K562 (cell line): ENCODE results near the gene CTSO. TPM values are rescaled to one million over a fixed set of nuclear protein-coding genes. Genes with fewer than 3 reads are reported as not detected.

Source experiments
- ATF6 ChIP-seq: sonication (generic); formaldehyde crosslinking; IDR thresholded peaks from 2 replicates; pipeline ENCODE4 v1.4.0; 2020; ENCODE audit warnings: mild to moderate bottlenecking, missing genetic modification reagents
- FOXO4 ChIP-seq: fragments of 450-650 bp; formaldehyde crosslinking; IDR thresholded peaks from 2 replicates; pipeline ENCODE4 v1.4.0; 2020; ENCODE audit warnings: mild to moderate bottlenecking, moderate library complexity
- MAFG ChIP-seq: fragments of 450-650 bp; conservative IDR thresholded peaks from 2 replicates; pipeline ENCODE4 v1.6.1; 2016; ENCODE audit warnings: missing genetic modification characterization, missing compliant biosample characterization
- NBN ChIP-seq: fragments of 450-650 bp; IDR thresholded peaks from 2 replicates; pipeline ENCODE4 v1.6.1; 2016; ENCODE audit warnings: low read depth, mild to moderate bottlenecking
- NR2F6 ChIP-seq: fragments of 450-650 bp; formaldehyde crosslinking; IDR thresholded peaks from 2 replicates; pipeline ENCODE4 v1.4.0; 2020; ENCODE audit warnings: mild to moderate bottlenecking
- ZBTB49 ChIP-seq: sonication (generic); formaldehyde crosslinking; IDR thresholded peaks from 2 replicates; pipeline ENCODE4 v1.8.0; 2022; ENCODE audit warnings: missing genetic modification reagents, mild to moderate bottlenecking, borderline replicate concordance
- ZNF57 ChIP-seq: fragments of 450-650 bp; formaldehyde crosslinking; IDR thresholded peaks from 2 replicates; pipeline ENCODE4 v1.4.0; 2020; ENCODE audit warnings: mild to moderate bottlenecking, moderate library complexity
- polyA plus RNA-seq, 8 experiments: library from polyadenylated mRNA; depleted of rRNA in 4 of 8; stranded (reverse) in 5 of 8; unstranded in 3 of 8; fragments of >200 nt; fragmentation: Nextera tagmentation in 2 of 8; fragmentation: Illumina TruSeq in 1 of 8; extraction: Ambion mirVana in 2 of 8; extraction: Trizol in 1 of 8; gene quantifications; 2 replicates each; pipeline versions ENCODE4 v1.2.1 to v1.2.3, GENCODE V29; 2011 to 2014; ENCODE audit warnings: inconsistent platforms in 1 of 8, missing spikeins in 1 of 8
- total RNA-seq, 7 experiments: library from RNA; depleted of rRNA in 6 of 7; stranded (reverse); fragments of >200 nt in 6 of 7; fragmentation: Illumina TruSeq in 2 of 7; extraction: Trizol in 2 of 7; gene quantifications; 2 replicates each; pipeline versions ENCODE4 v1.2.1 to v1.2.3, GENCODE V29; 2011 to 2021; ENCODE audit warnings: low replicate concordance in 1 of 7
- TF ChIP-seq, protein P1 (sequence below): sonication (generic); formaldehyde crosslinking; IDR thresholded peaks from 2 replicates; pipeline ENCODE4 v1.8.0; 2023; ENCODE audit warnings: missing genetic modification reagents, mild to moderate bottlenecking, borderline replicate concordance
- TF ChIP-seq, protein P2 (sequence below): fragments of 150-350 bp; conservative IDR thresholded peaks from 2 replicates; pipeline ENCODE4 v1.6.1; 2014; ENCODE audit warnings: low read length

CTSO gene
- total and polyA plus RNA-seq, 9 of the 15 experiments (the other 6 are each of a cell fraction or from before 2014, with no cell fraction given) = 0.03 to 0.07 (median 0.04) TPM; not detected in 5

DNA sequence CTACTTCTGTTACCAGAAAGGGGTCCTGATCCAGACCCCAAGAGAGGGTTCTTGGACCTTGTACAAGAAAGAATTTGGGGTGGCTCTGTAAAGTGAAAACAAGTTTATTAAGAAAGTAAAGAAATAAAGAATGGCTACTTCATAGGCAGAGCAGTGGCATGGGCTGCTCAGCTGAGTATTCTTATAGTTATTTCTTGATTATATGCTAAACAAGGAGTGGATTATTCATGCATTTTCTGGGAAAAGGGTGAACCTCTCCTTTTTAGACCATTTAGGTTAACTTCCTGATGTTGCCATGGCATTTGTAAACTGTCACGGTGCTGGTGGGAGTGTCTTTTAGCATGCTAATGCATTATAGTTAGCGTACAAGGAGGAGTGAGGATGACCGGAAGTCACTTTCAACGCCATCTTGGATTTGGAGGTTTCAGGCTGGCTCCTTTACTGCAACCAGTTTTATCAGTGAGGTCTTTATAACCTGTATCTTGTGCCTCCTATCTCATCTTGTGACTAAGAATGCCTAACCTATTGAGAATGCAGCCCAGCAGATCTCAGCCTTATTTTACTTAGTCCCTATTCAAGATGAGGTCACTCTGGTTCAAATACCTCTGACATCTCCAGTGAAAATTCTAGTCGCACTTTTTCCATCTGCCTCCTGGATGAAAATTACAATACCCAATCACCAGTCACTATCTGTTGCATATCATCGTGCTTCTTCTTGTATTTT is 65.7 kb downstream of the CTSO start (continued):
- TF ChIP-seq, protein P1, sequence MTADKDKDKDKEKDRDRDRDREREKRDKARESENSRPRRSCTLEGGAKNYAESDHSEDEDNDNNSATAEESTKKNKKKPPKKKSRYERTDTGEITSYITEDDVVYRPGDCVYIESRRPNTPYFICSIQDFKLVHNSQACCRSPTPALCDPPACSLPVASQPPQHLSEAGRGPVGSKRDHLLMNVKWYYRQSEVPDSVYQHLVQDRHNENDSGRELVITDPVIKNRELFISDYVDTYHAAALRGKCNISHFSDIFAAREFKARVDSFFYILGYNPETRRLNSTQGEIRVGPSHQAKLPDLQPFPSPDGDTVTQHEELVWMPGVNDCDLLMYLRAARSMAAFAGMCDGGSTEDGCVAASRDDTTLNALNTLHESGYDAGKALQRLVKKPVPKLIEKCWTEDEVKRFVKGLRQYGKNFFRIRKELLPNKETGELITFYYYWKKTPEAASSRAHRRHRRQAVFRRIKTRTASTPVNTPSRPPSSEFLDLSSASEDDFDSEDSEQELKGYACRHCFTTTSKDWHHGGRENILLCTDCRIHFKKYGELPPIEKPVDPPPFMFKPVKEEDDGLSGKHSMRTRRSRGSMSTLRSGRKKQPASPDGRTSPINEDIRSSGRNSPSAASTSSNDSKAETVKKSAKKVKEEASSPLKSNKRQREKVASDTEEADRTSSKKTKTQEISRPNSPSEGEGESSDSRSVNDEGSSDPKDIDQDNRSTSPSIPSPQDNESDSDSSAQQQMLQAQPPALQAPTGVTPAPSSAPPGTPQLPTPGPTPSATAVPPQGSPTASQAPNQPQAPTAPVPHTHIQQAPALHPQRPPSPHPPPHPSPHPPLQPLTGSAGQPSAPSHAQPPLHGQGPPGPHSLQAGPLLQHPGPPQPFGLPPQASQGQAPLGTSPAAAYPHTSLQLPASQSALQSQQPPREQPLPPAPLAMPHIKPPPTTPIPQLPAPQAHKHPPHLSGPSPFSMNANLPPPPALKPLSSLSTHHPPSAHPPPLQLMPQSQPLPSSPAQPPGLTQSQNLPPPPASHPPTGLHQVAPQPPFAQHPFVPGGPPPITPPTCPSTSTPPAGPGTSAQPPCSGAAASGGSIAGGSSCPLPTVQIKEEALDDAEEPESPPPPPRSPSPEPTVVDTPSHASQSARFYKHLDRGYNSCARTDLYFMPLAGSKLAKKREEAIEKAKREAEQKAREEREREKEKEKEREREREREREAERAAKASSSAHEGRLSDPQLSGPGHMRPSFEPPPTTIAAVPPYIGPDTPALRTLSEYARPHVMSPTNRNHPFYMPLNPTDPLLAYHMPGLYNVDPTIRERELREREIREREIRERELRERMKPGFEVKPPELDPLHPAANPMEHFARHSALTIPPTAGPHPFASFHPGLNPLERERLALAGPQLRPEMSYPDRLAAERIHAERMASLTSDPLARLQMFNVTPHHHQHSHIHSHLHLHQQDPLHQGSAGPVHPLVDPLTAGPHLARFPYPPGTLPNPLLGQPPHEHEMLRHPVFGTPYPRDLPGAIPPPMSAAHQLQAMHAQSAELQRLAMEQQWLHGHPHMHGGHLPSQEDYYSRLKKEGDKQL (CRISPR knock-in tag) = no peak
- no peak for TF ChIP-seq ZNF57 (CRISPR knock-in tag)
- no peak for TF ChIP-seq NR2F6
- TF ChIP-seq NBN = no peak
- TF ChIP-seq FOXO4 (CRISPR knock-in tag) = no peak
- no peak for TF ChIP-seq MAFG (tag)
- no peak for TF ChIP-seq ZBTB49 (CRISPR knock-in tag)
- TF ChIP-seq, protein P2, sequence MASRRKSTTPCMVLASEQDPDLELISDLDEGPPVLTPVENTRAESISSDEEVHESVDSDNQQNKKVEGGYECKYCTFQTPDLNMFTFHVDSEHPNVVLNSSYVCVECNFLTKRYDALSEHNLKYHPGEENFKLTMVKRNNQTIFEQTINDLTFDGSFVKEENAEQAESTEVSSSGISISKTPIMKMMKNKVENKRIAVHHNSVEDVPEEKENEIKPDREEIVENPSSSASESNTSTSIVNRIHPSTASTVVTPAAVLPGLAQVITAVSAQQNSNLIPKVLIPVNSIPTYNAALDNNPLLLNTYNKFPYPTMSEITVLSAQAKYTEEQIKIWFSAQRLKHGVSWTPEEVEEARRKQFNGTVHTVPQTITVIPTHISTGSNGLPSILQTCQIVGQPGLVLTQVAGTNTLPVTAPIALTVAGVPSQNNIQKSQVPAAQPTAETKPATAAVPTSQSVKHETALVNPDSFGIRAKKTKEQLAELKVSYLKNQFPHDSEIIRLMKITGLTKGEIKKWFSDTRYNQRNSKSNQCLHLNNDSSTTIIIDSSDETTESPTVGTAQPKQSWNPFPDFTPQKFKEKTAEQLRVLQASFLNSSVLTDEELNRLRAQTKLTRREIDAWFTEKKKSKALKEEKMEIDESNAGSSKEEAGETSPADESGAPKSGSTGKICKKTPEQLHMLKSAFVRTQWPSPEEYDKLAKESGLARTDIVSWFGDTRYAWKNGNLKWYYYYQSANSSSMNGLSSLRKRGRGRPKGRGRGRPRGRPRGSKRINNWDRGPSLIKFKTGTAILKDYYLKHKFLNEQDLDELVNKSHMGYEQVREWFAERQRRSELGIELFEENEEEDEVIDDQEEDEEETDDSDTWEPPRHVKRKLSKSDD = no peak
- TF ChIP-seq ATF6 = no peak
